ENCODE measurements around the gene SPATS2.

DNA sequence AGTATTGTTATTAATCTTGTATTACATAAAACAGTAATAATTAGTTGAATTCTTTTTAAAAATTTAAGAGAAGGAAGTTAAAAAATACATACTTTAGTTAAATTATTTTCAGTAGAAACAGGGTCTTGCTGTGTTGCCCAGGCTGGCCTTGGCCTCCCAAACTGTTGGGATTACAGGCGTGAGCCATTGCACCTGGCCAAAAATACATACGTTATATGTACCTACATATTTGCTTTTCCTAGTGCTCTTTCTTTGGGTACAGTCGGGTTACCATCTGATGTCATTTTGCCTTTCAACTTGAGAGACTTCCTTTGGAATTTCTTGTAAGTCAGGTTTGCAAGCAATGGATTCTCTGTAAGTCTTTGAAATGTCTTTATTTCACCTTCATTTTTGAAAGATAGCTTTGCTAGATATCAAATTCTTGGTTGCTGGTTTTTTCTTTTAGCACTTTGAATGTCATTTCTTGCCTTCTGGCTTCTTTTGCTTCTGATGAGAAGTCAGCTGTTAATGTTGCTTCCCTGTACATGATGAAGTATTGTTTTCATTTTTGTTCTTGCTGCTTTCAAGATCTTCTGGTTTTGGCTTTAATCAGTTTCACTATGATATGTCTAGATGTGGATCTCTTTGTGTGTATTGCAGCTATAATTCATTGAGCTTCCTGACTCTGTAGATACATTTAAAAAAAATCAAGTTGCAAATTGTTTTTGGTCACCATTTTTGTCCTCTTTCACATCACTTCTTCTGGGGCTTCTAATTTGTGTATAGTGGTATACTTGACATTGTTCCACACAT lies 84.4 kb downstream of the SPATS2 start:
- no peak for TF ChIP-seq EZH2 (IDR thresholded peaks at IDR 0.05)
- no peak for TF ChIP-seq POLR2AphosphoS5 (IDR thresholded peaks at IDR 0.05; ENCODE audit: borderline replicate concordance, low read depth, low read length)
- TF ChIP-seq FOXP2 (optimal IDR thresholded peaks at IDR 0.05; ENCODE audit: control extremely low read depth, extremely low read length, insufficient read depth) = no peak

All from SK-N-MC (cell line).